ENCODE measurements around the gene FREM1. TPM values are rescaled to one million over a fixed set of nuclear protein-coding genes. Genes with fewer than 3 reads are reported as not detected.

FREM1 gene
- total RNA-seq, 1 experiment from 2014 or later = 0.17 TPM

DNA sequence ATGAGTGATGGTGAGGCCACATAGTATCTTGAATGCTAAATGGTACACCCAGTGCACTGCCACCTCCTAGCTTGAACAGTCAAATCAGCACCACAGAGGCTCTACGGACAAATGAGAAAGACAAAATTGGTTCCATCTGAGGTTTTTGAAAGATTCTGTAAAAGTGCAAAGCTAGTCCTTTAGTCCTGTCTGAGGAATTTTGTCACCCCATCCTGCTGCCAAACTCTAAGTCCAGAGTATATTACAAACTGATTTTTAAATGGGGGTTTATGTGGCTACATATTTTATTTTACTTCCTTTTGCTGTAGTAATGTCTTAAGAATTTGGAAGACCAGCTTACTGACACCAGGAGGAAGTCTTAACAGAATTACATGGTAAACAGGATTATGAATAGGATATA lies 7.7 kb downstream of the FREM1 start:
- H4K20me1 ChIP-seq (ENCODE audit: insufficient read depth) = no peaks in the 10 kb centered on the region
- no peaks in the 10 kb centered on the region for H3K27me3 ChIP-seq (ENCODE audit: insufficient read depth, low read depth)
- H3K9me2 ChIP-seq (ENCODE audit: insufficient read depth) = no peaks in the 10 kb centered on the region
- CTCF ChIA-PET = no interaction called here
- DNase-seq = no peak
- H3K4me1 ChIP-seq (replicated peaks; ENCODE audit: insufficient read depth) = no peaks in the 10 kb centered on the region
- H3K9me3 ChIP-seq (ENCODE audit: insufficient read depth, low read depth) = no peaks in the 10 kb centered on the region
- no TSS peak for BruUV-seq (replicated peaks)
- no peak for TF ChIP-seq EZH2 (IDR thresholded peaks at IDR 0.05; ENCODE audit: low read depth)
- TF ChIP-seq, protein P1, sequence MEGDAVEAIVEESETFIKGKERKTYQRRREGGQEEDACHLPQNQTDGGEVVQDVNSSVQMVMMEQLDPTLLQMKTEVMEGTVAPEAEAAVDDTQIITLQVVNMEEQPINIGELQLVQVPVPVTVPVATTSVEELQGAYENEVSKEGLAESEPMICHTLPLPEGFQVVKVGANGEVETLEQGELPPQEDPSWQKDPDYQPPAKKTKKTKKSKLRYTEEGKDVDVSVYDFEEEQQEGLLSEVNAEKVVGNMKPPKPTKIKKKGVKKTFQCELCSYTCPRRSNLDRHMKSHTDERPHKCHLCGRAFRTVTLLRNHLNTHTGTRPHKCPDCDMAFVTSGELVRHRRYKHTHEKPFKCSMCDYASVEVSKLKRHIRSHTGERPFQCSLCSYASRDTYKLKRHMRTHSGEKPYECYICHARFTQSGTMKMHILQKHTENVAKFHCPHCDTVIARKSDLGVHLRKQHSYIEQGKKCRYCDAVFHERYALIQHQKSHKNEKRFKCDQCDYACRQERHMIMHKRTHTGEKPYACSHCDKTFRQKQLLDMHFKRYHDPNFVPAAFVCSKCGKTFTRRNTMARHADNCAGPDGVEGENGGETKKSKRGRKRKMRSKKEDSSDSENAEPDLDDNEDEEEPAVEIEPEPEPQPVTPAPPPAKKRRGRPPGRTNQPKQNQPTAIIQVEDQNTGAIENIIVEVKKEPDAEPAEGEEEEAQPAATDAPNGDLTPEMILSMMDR (conservative IDR thresholded peaks at IDR 0.05) = no peak
- intact Hi-C loops (cut with micrococcal nuclease; ENCODE audit: unreplicated experiment) = no loop called here
- H3K36me3 ChIP-seq (ENCODE audit: low read depth) = no peaks in the 10 kb centered on the region
- no peak overlapping the region for H3K4me3 ChIP-seq
- no peak overlapping the region for H3K27ac ChIP-seq
- H2AFZ ChIP-seq = no peak overlapping the region
- no peaks in the 10 kb centered on the region for H3K79me2 ChIP-seq (ENCODE audit: low read depth)
- H3F3A ChIP-seq (ENCODE audit: insufficient read depth, low read depth) = no peaks in the 10 kb centered on the region
- POLR2A ChIA-PET (ENCODE audit: unreplicated experiment) = no interaction called here
- H3K4me2 ChIP-seq = no peak overlapping the region

DNA sequence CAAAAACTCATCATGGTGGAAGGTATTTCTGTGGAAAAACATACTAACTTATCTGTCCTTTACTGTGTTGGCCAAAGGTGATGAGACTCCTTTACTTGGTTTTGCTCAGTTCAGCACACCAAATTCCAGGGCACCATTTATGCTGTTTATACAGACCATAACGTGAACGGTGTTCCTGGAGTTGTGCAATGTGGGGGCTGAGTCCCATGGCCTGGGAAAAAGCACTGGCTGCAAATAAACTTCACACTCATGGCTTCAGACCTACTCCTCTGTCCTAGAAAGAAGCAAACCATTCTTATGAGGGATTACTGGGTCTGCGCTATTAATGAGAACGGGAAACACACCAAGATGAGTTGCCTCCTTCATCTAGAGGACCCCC lies 10.4 kb downstream of the FREM1 start:
- intact Hi-C loops (cut with micrococcal nuclease; ENCODE audit: unreplicated experiment) = no loop called here
- ChIA-PET CTCF (no interaction called here), POLR2A (ENCODE audit: unreplicated experiment) (no interaction called here)
- Histone ChIP-seq H3K4me1 (replicated peaks; ENCODE audit: insufficient read depth) (peaks cover 17% of the 10 kb centered on the region), H3K4me3 (no peak overlapping the region), H3K36me3 (ENCODE audit: low read depth) (no peaks in the 10 kb centered on the region), H3F3A (ENCODE audit: insufficient read depth, low read depth) (peaks cover 4% of the 10 kb centered on the region; the same call in 1 of the 2 replicates), H3K27ac (no peak overlapping the region), H3K9me2 (ENCODE audit: insufficient read depth) (no peaks in the 10 kb centered on the region), H3K27me3 (ENCODE audit: insufficient read depth, low read depth) (no peaks in the 10 kb centered on the region), H2AFZ (no peak overlapping the region), H4K20me1 (ENCODE audit: insufficient read depth) (no peaks in the 10 kb centered on the region), H3K9me3 (ENCODE audit: insufficient read depth, low read depth) (no peaks in the 10 kb centered on the region), H3K79me2 (ENCODE audit: low read depth) (no peaks in the 10 kb centered on the region), H3K4me2 (no peak overlapping the region)
- DNase-seq = no peak
- no peak for TF ChIP-seq EZH2 (IDR thresholded peaks at IDR 0.05; ENCODE audit: low read depth)
- TF ChIP-seq, protein P1 (conservative IDR thresholded peaks at IDR 0.05) = no peak
- no TSS peak for BruUV-seq (replicated peaks)

DNA sequence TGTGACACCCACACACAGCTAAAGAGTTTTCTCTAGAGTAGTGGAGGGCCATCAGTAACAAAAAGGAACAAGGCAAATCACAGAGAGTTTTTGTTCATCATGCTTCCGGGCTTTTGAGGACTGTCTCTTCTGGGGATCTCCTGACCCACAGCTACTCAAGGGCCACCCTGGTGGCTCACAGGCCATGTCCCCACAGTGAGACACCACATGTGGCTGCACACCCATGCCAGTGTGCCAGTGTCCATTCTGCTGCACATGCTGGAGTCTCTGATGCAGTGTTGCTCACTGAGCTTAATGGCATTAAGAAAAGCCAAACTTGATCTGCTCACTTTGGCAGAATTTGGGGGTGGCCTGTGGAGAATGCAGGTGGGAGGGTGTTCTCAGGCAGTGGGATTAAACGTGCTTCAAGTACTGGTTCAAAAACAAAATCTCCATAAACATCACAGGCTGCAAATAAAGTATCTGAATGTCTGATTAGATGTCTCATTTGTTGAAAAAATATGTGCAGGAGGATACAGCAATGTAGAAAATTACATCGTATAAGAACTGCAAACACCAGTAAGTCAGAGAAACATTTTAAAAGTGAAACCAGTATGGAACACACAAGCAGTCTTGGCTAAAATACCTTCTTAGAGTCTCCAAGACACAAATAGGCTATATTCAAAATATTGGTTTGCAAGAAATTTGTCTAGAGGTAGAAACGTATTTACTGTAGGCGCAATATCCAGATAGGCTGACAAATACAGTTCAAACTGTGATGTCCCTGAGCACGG lies 11.0 kb downstream of the FREM1 start:
- intact Hi-C loops (cut with micrococcal nuclease; ENCODE audit: unreplicated experiment) = no loop called here
- ChIA-PET POLR2A (ENCODE audit: unreplicated experiment) (no interaction called here), CTCF (no interaction called here)
- no peak overlapping the region for H3K4me3 ChIP-seq
- H3K4me1 ChIP-seq (replicated peaks; ENCODE audit: insufficient read depth) = peaks cover 17% of the 10 kb centered on the region
- no peak overlapping the region for H2AFZ ChIP-seq
- H3K9me2 ChIP-seq (ENCODE audit: insufficient read depth) = no peaks in the 10 kb centered on the region
- H3F3A ChIP-seq (ENCODE audit: insufficient read depth, low read depth) = peaks cover 4% of the 10 kb centered on the region; the same call in 1 of the 2 replicates
- no peak overlapping the region for H3K4me2 ChIP-seq
- H3K36me3 ChIP-seq (ENCODE audit: low read depth) = no peaks in the 10 kb centered on the region
- H3K9me3 ChIP-seq (ENCODE audit: insufficient read depth, low read depth) = no peaks in the 10 kb centered on the region
- H3K79me2 ChIP-seq (ENCODE audit: low read depth) = no peaks in the 10 kb centered on the region
- no peak for TF ChIP-seq EZH2 (IDR thresholded peaks at IDR 0.05; ENCODE audit: low read depth)
- TF ChIP-seq, protein P1 (conservative IDR thresholded peaks at IDR 0.05) = no peak
- no peak for DNase-seq
- H3K27me3 ChIP-seq (ENCODE audit: insufficient read depth, low read depth) = no peaks in the 10 kb centered on the region
- no peaks in the 10 kb centered on the region for H4K20me1 ChIP-seq (ENCODE audit: insufficient read depth)
- H3K27ac ChIP-seq = no peak overlapping the region
- no TSS peak for BruUV-seq (replicated peaks)
